GM21528 (cell line): ENCODE measurements around the gene EEF2K.
"Not testable (repeated sequence)": the region's sequence is repeated elsewhere in the genome, so short reads cannot be mapped to it uniquely, and the experiment has no call there.

ENCODE experiments used
- ATAC-seq: cut with Tn5 transposase; IDR thresholded peaks from one replicate; pipeline ENCODE4 v1.9.1; 2021; ENCODE audit warnings: mild to moderate bottlenecking, moderate library complexity; ENCODE audit not compliant: unreplicated experiment, low FRiP score

Gene EEF2K

DNA sequence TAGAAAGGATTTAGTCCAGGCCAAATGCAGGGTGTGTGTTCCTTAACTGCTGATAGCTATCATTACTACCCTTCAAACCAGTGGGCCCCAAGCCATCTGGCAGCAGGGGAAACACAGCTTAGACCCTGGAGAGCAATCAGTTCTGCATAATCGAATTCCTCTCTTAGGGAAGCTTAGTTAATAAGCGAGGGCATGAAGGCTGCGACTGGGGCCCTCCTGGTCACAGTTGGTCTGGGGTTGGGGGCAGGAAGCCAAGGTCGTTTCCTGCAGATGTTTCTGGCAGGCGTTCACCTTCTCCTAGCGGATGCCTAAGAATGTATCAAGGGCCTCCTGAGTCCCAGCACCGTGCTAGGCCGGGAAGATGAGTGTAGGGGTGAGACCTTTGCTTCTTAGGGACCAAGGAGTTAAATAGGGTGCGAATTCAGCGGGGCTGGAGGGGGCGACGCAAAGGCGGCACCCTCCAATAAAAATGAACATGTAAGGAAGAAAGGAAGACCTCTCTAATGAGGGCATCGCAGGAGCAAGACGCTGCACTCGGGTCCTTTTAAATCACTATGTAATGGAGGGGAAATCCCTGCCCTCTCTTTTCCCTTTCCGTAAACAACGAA is 16.5 kb upstream of the EEF2K start:
- no peak for ATAC-seq

DNA sequence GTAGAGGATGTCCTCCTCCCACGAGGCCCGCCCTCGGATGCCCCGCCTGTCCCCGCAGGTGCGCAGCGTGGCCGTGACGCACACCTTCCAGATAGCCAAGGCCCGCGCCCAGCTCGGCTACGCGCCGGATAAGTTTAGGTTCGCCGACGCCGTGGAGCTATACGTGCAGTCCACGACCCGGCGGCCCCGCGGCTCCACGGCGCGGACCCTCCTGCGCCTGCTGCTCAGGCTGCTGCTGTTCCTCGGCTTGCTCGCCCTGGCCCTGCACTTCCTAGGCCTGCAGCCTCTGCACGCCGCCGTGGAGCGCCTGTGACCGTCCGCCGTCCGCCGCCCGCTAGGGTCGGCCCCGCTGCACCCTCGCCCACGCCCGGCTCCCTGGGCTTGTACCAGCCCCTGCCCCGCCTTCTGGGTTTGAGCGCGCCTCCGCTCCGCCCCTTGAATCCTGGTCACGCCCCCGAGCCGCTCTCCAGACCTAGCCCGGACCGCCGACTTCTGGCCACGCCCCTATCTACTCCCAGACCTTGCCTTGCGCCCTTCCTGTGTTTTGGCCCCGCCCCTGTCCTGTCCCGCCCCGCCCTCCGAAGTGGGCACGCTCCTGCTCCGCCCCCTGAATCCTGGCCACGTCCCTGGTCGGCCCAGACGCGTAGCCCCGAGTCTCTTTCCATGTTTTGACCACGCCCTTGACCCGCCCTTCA is 15.8 kb upstream of the EEF2K start:
- ATAC-seq: peak; percentile 65

DNA sequence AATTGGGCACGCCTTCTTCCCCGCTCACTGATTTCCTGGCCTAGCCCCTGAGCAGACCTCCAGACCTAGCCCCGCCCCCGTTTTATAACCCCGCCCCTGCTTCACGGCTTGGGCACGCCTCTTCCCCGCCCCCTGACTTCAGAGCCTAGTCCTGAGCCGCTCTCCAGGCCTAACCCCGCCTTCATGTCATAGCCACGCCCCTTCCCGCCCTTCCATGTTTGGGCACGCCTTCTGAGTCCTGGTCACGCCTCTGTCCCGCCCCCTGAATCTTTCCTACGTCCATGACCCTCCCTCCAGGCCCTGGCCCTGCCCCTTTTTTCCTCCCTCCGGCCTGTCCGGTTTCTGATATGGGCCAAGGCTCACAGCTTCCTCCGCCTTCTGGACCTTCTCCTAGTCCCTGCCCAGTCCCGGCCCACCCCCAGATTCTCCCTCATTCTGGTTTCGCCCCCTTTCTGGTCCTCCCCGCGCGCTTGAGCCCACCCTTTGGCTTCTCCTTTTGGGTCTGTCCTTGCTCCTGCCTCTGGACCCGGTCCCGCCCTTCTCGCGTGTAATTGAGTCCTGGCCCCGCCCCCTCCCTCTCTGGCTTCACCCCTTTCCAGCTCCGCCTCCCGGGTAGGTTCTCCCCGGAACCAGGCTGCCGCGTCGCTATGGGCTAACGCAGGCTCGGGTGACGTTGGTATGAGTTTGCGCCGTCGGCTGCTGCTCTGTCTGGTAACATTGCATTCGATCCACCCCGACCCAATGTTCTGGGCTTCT is 15.1 kb upstream of the EEF2K start:
- ATAC-seq: peak; percentile 56

DNA sequence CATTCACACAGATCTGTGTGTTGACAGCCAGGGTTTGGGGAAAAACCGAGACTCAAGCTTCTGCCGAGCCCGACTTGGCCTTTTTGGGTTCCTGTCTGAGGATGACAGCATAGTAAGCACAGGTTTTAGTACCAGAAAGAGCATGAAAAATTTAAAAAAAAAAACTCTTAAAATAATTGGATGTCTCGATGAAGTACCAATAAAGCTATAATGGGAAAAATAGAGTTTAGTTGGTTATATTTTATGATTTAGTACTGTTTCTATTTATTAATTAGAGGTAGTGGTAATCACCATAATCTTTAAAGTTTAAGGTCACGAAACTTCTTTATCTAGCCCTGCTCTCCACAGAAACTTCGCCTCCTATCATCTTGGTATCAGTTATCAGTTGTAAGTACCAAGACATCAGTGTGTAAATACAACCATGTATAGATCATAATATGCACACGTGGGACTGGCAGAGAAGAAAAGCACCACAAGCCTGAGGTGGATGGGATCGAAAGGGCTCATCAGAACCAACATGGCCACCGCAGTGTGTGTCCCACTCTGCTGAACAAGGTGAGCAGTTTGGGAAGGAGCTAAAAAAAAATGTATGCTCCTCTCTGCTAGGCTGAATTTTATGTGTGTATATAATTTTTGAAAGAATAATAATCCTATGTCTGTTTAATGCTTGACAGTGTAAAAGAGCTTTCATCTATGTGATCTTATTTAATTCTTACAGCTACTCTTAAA is 14.4 kb upstream of the EEF2K start:
- no peak for ATAC-seq

DNA sequence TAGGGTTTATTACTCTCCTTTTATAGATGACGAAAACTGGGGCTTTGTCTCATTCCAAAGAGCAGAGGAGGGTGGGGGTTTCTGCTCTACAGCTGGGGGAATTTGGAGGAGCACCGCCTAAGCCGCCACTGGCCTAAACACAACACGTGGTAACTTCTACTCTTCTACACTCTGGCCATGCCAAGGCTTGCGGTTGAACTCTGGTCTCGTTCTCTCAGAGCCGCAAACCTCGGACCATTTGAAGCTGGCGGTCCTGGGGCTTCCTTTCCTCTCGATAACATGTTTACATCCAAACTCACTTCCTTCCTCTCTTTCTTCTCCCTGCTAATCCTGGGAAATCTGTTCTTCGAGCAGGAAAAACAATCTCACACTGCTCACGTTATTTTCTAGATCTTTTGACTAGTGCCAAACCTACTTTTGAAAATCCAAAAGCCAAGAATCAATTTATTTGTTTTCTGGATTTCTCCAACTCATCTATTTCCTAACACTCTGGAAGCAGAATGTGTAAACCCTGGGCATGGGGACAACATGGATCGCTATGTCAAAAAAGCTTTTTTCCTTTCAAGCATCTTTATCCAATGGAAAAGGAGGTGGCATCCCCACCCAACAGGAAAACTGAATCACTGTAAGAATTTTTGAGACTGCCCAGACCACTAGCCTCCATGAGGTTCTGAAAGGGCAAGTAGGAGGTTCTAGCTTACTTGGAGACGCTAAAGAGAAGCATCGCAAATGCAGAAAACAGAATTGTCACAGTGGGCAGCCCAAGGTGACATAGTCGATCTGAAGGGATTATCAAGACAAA is 13.6 kb upstream of the EEF2K start:
- ATAC-seq: no peak

DNA sequence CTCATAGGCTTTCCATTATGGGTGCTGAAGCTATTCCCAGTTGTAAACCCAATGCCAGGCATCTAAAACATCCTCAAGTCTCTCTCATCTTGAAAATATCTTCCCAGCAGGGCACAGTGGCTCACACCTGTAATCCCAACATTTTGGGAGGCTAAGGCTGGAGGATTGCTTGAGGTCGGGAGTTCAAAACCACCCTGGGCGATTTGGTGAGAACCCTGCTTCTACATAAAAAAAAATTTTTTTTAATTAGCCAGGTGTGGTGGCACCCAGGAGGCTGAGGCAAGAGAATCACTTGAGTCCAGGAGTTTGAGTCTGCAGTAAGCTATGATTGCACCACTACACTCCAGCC is 13.0 kb upstream of the EEF2K start:
- ATAC-seq: no peak

DNA sequence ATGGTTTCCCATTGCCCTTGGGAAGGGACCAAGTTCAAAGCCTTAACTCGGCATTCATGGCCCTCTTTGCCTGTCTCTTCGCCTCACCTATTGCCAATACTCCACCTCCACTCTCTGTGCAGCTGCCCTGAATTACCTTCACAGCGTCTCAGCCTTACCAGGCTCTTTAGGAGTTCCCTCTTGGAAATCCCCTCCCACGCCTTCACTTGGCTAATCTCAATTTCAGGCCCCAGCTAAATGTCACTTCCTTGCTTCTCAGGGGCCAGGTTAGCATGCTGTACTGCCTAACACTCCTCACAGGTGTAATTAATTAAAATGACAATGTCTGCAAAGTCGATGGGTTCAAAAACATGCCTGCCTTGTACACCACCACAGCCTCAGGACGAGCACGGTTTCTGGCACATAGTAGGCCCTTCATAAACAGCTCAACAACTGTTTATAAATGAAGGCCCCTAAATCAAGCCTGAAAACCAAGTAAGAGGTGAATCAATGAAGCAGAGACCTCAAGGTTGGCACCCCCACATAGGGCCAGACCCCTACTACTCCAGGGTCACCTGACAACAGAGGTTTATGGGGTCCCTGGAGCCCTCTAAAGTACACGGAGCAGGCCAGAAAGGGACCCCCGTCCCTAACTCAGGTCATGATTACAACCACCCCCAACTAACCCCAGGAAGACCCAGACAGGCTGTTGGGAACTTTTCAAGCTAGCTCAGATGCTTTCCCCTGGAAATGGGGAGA is 11.2 kb upstream of the EEF2K start:
- ATAC-seq: no peak

DNA sequence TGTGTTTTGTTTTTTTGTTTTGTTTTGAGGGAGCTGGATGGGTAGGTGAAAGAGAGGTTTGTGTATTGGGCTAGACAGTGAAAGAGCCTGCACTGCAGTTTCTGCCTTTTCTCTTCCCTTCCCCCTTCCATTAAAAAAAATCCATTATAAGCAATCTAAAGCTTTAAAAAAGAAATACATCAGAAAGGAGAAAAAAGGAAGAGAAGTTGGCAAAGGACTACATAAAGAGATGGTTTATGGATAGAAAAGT is 10.7 kb upstream of the EEF2K start:
- no peak for ATAC-seq

DNA sequence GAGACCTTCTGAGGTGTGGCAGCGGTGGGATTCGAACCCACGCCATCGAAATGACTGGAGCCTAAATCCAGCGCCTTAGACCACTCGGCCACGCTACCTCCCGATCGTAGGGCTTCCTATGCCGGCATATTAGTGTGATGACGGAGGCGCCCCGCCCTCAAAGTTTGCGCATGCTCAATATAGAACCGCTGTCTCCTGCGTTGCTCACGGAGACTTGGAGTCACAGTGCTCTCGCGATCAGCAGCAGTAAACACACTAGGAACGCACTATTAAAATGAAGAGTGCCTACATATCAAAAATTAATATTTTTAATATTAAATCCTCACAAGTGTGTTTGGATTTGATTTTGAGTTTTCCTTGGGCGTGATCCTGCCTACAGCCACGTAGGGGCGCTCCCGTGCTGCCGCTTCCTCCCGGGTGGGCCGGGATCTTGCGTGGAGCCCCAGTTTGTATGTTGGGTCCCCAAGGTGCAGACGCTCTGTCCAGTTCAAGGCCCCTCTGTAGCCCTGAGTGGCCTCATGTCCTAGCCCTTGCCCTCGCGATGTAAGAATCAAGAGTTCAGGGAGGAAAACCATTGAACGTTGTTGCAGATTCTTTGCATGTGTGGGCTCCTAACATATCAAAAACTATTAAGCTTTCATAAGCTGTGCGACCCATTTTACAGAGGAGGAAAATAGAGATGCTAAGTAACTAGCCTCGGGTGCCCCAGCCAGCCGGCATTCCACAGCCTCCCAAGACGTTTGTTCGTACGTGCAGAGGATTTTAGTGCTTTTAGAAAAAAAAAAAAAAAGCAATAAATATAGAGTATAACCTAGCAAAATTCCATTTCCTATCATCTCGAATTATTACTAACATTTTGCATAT is 10.2 kb upstream of the EEF2K start:
- ATAC-seq: peak; percentile 32

DNA sequence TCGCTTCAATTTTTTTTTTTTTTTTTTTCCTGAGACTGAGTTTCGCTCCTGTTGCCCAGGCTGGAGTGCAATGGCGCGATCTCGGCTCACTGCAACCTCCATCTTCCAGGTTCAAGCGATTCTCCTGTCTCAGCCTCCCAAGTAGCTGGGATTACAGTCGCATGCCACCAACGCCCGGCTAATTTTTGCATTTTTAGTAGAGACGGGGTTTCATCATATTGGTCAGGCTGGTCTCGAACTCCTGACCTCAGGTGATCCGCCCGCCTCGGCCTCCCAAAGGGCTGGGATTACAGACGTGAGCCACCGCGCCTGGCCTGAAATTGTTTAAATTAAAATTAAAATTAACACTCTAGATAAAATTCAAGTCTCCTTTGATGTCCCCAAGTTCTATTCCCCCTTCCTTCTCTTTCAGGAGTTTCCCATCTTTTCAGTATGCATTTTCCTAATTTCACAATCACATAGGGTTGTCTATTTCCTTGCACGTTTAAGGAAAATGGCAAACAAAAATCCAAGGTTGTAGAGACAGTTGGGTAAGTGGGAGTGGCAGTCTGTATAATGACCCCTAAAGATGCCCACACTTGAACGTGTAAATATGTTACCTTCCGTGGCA is 9.4 kb upstream of the EEF2K start:
- not testable (repeated sequence) for ATAC-seq

DNA sequence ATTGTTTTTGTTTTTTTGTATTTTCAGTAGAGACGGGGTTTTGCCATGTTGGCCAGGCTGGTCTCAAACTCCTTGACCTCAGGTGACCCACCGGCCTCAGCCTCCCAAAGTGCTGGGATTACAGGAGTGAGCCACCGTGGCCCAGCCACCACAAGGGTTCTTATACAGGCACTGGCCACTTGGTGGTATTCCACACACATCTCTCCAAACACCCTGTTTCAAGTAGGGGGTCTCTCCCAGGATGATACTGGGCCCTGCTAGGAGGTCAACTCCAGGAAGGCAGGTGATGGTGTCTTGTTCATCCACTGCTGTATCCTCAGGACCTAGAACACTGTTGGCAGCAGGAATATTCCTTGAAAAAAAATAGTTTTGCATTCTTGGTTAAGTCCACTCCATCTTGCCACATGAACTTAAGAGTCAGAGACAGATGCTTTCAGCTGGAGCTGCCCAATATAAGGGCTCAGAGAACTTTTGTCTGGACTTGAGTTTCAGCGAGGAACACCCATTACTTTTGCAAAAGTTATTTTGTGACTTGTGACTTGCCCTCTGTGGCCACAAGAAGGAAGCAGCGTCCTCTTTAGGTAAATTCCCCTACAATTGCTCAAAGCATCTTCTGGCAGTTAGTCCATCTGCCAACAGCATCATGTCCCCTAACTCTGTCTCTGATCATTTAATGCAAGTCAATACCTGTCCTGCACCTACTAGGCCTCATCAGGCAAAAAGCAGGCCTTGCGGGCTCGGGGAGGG is 7.4 kb upstream of the EEF2K start:
- ATAC-seq: no peak

DNA sequence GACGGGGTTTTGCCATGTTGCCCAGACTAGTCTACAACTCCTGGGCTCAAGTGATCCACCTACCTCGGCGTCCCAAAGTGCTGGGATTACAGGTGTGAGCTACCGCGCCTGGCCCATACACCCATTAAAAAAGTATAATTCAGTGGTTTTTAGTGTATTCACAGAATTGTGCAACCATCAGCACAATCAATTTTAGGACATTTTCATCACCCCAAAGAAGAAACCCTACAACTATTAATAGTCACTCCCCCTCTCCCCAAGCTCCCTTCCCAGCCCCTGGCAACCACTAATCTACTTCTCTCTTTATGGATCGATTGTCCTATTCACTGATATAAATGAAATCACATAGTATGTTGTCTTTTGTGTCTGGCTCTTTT is 3.8 kb upstream of the EEF2K start:
- ATAC-seq: no peak

DNA sequence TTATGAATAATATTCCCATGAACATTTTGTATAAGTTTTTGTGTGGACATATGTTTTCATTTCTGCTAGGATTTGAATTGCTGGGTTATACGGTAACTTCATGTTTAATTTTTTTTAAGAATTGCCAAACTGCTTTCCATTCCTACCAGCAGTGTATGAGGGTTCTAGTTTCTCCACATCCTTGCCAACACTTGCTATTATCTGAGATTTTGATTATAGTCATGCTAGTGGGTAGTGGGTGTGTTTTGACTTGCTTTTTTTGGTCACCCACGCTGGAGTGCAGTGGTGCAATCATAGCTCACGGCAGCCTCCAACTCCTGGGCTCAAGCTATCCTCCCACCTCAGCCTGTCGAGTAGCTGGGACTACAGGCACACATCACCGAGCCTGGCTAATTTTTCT is 3.0 kb upstream of the EEF2K start:
- no peak for ATAC-seq

DNA sequence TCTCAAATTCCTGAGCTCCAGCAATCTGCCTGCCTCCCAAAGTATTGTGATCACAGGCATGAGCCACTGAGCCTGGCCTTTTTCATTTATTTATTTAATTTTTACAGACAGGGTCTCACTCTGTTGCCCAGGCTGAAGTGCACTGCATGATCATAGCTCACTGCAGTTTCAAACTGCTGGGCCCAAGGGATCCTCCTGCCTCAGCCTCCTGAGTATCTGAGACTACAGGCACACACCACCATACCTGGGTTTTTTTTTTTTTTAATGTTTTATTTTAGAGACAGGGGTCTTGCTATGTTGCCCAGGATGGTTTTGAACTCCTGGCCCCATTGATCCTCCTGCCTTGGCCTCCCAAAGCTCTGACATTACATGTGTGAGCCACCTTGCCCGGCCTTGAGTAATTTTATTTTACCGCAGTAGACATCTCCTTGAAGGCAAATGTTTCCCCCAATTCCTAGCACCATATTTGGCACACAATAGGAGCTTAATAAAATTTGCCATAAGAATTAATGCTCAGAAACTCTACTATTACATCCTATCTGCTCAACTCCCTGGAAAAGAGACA is 1.9 kb upstream of the EEF2K start:
- no peak for ATAC-seq

DNA sequence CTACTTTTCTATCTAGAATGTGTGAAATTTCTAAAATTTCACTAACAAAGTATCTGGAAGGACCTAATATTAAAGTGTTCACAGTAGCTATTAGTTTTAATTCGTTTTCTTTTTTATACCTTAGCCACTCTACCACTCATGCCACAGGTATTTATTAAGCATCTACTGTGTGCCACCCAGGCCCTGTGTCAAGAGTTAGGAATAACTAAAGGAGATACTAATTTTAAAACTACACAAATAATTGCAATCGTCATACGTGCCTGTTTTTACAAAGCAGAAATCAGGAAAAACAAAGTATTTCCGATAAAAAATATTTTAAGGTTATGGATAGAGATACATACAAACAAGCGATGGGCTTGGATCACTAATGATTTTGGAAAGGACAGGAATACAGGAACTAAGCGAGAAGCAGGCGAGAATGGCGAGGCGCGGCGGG is 483 bp upstream of the EEF2K start:
- no peak for ATAC-seq

DNA sequence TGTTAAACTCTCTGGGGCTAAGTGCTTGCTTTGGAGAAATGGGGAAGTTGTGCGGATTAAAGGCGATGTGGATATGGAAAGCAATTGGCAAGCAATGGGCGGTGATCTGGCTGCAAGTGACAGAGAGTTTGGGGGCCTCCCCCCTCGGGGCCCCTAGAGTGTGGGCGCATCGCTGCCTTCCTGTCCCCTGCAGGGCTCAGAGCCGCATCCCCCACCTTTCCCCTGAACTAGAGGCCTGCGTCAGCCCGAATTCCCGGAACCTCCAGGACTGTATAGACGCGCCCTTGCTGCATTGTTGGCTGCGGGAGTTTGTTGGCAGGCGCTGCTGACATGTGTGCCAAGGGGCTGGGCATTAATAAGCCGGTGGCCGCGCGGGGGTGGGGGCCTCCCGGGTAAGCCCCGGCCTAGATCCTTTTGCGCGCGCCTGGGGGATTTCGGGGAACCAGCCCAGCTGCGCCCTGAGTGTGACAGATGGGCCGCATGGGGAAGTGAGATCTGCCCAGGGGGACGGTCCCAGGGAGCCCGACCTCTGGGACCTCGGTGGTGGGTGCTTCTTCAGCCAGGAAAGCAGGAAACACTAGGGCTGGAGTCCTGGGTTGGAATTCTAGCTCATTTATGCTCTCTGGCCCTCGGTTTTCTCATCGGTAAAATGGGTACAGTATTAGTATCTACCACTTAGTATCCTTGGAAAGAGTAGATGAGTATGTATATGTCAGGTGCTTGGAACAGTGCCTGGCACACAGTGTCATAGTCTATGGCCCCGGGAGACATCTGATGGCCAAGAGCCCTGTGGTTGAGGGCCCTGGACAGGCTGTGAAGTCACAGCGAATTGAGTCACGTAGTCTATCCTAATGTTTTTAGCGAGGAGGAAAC is 1.0 kb downstream of the EEF2K start:
- ATAC-seq: peak; percentile 39
